H4 (cell line): Measurements from ENCODE around the gene PSMA5. TPM values are rescaled to one million over a fixed set of nuclear protein-coding genes. Genes with fewer than 3 reads are reported as not detected.
A peak's percentile ranks its signal among the peaks of the same experiment; 100 is the strongest.
"Not testable (repeated sequence)": the region's sequence is repeated elsewhere in the genome, so short reads cannot be mapped to it uniquely, and the experiment has no call there.

Experiments
- DNase-seq: peaks from one replicate; pipeline ENCODE4 v3.0.0-alpha.2; 2015; ENCODE audit warnings: low spot score
- total RNA-seq: library from RNA; depleted of rRNA; stranded (reverse); fragments of >200 nt; shearing (Covaris generic); gene quantifications from 2 replicates; pipeline ENCODE4 v1.2.3, GENCODE V29; 2014

PSMA5 gene
- total RNA-seq, 1 experiment from 2014 or later: 184 TPM

- DNase-seq: peak; percentile 41
These were observed 33.2 kb downstream of the PSMA5 start for GRCh38 chr1:109392788-109393616.

DNA sequence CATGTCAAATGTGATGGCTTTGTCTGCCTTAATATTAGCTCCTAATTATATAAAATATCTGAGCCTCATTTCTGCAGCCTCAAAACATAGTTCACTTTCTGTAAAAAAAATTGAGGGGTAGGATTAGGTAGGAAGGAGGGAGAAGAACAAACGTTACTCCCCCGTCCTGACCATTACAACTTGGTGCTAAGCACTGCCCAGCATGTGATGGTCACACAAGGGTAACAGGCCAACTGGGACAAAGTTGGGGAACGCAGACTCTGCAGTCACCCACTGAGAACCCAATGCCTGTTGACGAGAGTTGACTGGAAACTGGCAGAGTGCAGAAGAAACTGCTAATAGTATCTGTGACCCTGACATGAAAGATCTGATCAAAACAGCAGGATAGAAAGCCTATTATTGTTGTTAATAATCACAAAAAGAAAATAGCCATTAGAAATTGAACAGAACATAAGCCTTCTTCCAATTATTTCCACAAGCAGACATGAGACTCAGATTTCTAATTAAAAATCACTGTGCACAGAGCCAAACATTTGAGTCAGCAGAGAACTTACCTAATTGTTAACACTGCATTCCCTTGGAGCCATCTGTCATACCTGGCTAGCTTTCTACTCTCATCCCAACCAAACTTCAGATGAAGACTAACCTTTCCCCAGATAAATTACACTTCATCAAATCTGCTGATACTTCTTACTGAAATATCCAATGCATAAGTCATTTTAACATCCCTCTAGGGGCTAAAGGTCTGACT is 34.0 kb downstream of the PSMA5 start:
- DNase-seq: no peak

DNA sequence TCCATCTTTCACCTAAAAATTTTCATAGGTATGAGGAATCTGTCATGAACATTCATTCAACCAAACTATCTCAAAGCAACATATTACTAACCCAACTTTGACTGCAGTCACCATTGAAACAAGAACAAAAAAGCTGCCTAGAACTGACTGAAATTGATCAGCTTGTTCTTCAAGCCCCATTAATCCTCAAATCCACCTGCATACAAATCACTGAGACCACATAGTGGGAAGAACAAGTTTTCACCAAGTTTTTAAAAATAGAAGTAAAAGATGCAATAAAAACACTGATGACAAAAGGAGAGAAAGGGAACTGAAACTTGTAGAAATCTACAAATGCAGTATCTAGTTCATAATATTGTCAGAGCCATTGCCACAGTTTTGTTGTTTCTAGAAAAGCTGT is 34.6 kb downstream of the PSMA5 start:
- no peak for DNase-seq

DNA sequence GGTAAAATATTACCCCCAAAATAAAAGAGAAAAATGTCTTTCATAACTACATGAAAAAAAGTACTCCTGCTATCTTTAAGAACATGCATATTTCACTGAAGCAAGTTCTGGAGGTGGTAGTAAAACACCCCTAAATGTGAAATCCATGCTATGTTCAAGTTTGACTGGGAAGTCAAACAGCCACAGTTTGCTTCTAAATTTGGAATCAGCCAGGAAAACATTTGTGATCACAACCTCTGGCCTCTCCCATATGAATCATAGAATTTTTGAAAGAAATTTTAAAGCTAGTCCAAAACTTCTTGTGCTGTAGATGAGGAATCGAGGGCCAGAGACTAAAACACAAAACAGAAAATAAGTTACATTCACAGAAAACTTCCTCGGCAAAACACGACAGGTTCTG is 35.1 kb downstream of the PSMA5 start:
- DNase-seq: no peak

DNA sequence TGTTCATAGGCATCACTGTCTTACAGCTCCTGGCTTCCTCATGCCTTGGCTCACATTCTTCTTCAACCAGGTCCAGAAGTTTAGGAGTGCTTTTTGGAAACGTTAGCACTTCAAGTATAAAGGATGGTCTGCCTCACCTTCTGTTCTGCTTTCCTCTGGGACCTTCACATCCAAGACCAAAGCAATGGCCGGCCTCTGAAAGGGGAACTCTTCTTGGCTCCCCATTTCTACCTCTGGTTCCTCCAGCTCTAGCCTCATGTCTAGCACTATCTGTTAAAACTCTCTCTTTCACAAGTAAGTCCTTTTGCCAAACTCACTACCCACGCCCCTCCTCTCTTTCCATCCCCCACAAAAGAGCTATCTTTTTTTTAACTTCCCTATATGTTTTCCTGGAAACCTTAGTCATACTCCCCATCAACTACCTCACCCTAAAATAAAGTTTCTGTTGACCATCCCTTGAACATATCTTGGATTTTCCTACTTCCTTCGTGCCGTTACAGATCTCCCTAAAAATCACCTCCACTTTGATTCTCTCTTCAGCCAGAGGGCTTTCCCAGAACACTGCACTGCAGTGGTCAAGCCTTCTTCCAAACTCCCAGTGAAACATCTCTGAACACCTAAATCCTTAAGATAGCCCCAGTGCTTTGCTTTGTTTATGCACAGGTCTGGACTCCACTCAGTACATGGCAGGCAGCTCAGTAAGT is 36.5 kb downstream of the PSMA5 start:
- no peak for DNase-seq

DNA sequence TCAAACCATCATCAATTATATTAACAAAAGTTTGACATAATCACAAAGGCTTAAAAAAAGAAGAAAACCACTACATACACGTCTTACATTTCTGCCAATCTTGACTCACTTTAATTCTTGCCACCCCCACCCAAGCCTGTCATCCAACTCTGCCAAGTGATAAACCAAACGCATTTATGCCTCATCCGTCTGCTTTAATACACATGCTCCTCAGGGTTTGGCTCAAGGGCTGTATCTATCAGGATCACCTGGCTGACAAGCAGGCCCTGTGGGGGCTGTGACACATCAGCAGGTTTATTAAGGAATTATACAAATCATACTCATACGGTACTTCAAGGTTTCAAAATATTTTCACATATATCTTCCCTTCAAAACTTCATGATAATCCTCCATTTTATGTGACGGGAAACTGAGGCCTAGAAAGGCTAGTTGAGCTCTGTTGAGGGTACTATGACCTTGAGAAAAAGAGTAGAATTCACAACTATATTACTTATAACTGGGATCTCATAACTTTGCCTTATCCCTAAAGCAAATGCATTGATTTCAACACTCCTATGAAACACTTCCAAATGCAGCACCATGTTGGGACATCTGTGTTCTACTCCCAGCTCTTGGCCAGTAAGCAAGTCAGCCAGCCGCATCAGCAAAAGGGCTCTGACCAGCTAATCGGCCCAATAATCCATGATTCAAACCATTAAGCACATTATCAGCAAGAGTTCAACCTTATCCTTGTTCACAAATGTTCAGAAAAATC is 37.2 kb downstream of the PSMA5 start:
- no peak for DNase-seq

GRCh38 chr1:109388208-109388711 is 38.0 kb downstream of the PSMA5 start:
- DNase-seq: no peak

GRCh38 chr1:109386054-109386717 is 40.1 kb downstream of the PSMA5 start:
- DNase-seq: no peak

GRCh38 chr1:109385417-109385816 is 40.8 kb downstream of the PSMA5 start:
- DNase-seq: no peak

DNA sequence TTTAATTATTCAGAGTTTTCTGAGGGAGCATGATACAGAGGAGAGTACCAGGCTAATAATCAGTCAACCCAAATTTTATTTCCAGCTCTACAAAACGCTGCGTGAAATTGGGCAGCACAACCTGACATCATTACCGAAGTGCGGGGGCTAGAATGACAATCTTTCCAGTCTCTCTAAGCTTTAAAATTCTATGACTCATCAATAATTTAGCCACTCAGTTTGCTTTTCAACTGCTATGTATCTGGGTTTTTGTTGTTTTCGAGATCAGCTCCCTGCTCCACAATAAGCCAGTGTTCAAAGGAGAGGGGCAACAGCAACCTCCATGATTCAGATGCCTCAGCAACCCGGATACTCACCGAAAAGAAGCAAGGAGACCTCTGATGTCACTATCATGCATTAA is 42.4 kb downstream of the PSMA5 start:
- no peak for DNase-seq

DNA sequence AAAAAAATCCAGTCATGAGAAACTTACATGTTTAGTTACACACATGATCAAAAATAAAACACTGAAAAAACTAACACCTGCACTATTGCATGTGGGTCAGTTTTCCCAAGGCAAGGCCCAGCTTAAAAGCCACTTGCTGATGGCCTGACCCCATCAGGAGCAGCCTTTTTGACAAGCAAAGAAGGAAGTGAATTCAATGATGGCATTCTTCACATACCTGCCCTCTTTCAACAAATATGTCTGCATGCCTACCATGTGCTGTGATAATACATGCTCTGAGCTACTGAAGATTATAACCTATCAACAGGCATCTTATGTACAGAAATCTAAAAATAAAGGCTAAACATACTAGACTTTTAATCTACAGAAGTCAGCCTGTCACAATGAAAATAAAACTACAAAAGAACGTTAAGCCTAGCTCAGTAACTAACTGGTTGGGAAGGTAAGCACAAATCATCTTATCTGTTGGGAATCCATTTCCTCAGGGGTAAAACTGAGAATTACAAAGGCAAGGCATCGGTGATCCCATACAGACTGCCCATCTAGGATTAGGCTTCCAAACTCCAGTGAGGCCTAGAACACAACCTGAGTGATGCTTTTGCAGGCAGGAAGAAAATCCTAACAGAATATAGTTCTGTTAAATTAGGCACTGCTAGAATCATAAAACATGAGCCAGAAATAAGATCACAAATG is 43.0 kb downstream of the PSMA5 start:
- DNase-seq: no peak

DNA sequence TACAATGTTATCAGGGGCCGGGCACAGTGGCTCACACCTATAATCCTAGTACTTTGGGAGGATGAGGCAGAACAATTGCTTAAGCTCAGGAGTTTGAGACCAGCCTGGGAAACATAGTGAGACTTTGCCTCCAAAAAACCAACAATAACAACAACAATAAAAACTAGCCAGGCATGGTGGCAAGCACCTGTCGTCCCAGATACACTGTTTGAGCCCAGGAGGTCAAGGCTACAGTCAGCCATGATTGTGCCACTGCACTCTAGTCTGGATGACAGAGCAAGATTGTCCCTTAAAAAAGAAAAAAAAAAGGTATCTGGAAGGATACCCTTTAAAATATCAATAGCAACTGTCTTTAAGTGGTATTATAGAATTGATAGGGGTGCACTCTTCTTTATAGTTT is 44.7 kb downstream of the PSMA5 start:
- no peak for DNase-seq

DNA sequence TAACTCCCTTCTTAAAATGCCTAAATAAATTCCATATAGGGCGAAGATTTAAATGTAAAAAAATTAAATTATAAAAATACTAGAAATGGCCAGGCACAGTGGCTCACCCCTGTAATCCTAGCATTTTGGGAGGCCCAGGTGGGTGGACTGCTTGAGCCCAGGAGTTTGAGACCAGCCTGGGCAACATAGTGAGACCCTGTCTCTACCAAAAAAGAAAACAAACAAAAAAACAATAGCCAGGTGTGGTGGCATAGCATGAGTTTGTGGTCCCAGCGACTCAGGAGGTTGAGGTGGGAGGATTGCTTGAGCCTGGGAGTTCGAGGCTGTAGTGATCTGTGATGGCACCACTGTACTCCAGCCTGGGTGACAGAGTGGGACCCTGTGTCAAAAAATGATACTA is 46.3 kb downstream of the PSMA5 start:
- DNase-seq: no peak

DNA sequence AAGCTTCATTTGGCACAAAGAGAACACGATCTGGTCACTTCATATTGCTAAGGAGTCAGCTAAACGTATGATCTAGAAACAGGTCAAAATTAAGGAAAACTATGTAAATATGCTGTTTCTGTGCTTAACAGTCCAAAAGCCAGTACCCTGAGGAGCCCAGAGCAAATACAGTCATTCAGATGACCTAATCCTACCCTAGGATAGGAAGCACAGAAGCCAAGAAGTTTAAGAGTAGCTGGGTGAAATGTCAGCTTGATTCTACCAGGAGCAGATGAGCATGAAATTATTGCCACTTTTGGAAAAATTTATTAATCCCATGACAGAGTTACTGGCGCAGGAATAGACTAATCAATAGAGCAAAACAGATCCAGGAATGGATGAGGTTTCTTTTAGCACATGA is 46.8 kb downstream of the PSMA5 start:
- no peak for DNase-seq

DNA sequence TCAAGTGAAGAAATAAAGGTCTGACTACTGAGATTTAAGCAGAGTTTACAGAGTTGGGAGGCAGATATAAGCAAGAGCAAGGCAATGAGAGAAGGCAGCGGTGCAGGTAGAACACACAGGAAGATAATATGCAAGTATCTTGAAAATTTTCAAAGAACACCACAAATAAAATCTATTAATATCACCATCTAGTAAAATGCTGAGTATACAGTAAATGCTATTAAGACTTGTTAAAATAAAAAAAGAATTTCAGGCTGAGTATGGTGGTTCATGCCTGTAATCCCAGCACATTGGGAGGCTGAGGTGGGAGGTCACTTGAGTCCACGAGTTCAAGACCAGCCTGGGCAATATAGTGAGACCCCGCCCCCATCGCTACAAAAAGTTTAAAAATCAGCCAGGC is 48.5 kb downstream of the PSMA5 start:
- DNase-seq: no peak

DNA sequence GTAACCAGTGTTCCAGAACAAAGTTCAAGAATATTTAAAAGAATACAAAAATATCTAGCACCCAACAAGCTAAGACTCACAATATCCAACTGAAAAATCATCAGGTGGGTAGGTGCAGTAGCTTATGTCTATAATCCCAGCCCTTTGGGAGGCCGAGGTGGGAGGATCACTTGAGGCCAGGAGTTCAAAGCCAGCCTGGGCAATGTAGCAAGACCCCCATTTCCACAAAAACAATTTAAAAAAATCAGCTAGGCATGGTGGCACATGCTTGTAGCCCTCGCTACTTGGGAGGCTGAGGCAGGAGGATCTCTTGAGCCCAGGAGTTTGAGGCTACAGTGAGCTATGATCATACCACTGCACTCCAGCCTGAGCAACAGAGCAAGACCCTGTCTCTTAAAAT is 52.6 kb downstream of the PSMA5 start:
- DNase-seq: not testable (repeated sequence)

DNA sequence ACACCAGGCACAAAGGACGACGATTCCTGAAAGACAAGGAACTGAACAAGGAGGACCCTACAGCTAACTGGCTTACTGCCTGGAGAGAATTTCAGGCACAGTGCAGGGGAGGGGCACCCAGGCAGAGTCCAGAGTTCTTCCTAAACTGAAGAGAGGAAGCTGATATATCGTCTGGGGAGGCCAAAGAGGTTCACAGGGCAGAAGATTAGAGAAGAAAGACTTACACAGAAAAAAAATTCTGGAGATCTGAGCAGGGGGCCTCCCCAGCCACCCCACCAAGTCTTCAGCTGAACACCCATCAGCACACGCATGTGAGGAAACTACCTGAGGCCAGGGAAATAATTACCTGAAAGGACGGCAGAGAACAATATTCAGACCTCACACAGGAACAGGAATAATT is 53.1 kb downstream of the PSMA5 start:
- no peak for DNase-seq

DNA sequence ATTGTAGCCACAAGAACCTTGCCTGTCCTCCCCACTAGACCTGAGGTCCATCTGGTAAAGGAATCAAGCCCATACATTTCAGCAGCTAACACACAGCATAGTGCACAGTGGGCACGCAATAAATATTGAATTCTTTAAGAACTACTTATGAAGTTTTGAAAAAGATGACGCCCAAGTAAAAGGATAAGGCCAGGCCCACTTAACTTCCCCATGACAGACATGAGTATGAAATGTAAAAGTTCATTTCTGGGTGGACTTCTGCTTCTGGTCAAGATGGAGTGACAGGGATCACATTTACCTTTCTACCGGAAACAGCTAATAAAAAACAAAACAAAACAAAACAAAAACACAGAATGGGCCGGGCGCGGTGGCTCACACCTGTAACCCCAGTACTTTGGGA is 54.0 kb downstream of the PSMA5 start:
- DNase-seq: no peak

GRCh38 chr1:109371341-109371739 is 54.9 kb downstream of the PSMA5 start:
- DNase-seq: peak; percentile 73

DNA sequence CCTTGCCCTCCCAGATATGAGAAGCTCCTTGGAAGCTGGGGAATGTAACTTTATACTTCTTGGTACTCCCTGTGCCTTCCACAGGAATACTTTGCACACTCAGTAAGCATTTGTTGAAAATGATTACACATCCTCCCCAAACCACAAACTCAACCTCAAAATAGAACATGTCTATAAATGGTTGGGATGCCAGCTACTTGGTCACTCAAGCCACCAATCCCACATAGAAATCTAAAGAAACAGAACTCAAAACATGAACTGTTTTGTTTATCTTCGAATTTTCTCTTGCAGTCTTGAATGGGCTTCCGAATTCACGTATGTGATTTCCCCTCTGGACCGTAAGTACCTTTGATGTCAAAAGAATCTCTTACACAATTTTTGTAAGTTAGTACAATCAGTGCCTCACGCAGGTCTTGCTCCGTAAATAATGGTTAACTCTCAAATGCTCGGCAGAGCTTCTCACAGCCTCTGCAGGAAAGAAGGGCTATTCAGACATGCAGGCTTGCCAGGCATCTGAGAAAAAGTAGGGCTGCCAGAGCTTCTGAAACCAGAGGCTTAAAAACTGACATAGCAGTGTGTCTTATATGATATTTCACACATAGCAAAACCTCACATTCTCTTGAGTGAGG is 55.4 kb downstream of the PSMA5 start:
- peak; percentile 93 for DNase-seq
